Measurements from ENCODE around the gene USB1. TPM values are rescaled to one million over a fixed set of nuclear protein-coding genes. Genes with fewer than 3 reads are reported as not detected.
A peak's percentile ranks its signal among the peaks of the same experiment; 100 is the strongest.

USB1 gene
- total RNA-seq, 1 donor from 2014 or later, result 39.9 TPM

GRCh38 chr16:57970319-57970718 is 30.9 kb upstream of the USB1 start:
- H3K9me3 ChIP-seq, result no peaks in the 10 kb centered on the region
- H3K4me1 ChIP-seq, result no peaks in the 10 kb centered on the region
- H3K4me3 ChIP-seq, result no peak overlapping the region
- DNase-seq, result peak; percentile 23
- no peak for ATAC-seq
- intact Hi-C loops (cut with DNase I), result no loop called here
- no peaks in the 10 kb centered on the region for H3K27me3 ChIP-seq (ENCODE audit: low read depth)
- H3K36me3 ChIP-seq, result no peaks in the 10 kb centered on the region
- no peak overlapping the region for H3K27ac ChIP-seq
- TF ChIP-seq, protein P1, sequence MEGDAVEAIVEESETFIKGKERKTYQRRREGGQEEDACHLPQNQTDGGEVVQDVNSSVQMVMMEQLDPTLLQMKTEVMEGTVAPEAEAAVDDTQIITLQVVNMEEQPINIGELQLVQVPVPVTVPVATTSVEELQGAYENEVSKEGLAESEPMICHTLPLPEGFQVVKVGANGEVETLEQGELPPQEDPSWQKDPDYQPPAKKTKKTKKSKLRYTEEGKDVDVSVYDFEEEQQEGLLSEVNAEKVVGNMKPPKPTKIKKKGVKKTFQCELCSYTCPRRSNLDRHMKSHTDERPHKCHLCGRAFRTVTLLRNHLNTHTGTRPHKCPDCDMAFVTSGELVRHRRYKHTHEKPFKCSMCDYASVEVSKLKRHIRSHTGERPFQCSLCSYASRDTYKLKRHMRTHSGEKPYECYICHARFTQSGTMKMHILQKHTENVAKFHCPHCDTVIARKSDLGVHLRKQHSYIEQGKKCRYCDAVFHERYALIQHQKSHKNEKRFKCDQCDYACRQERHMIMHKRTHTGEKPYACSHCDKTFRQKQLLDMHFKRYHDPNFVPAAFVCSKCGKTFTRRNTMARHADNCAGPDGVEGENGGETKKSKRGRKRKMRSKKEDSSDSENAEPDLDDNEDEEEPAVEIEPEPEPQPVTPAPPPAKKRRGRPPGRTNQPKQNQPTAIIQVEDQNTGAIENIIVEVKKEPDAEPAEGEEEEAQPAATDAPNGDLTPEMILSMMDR (IDR thresholded peaks at IDR 0.05), result no peak

- no peaks in the 10 kb centered on the region for H3K36me3 ChIP-seq
- H3K27ac ChIP-seq, result no peak within 1 kb of the TSS
- H3K4me1 ChIP-seq, result no peaks in the 10 kb centered on the region
- no peaks in the 10 kb centered on the region for H3K9me3 ChIP-seq
- DNase-seq (peak; percentile 30), ATAC-seq (no peak)
- TF ChIP-seq, protein P1 (IDR thresholded peaks at IDR 0.05), result no peak
- intact Hi-C loops (cut with DNase I), result no loop called here
- H3K4me3 ChIP-seq, result no peak within 1 kb of the TSS
- no peaks in the 10 kb centered on the region for H3K27me3 ChIP-seq (ENCODE audit: low read depth)
Measured at GRCh38 chr16:57970970-57971369, 30.2 kb upstream of the USB1 start, which contains the start of gene CNGB1. TSS of gene CNGB1 (minus strand) at chr16:57971128. CDS start at chr16:57967286, 3,842 bp downstream.

DNA sequence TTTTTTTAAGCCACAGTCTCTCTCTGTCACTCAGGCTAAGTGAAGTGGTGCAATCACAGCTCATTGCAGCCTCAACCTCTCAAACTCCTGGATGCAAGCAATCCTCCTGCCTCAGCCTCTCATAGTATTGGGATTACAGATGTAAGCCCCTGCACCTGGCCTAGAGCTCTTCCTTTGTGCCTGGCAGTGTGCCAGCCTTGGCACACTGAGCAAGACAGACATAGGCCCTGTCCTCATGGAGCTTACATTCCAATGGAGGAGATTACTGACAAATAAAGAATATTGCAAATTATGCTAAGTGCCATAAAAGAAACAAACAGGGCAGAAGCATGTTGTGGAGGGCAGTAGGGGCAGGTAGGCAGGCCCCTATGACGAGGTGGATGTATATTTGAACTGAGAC is 29.4 kb upstream of the USB1 start:
- Histone ChIP-seq H3K4me1 (no peaks in the 10 kb centered on the region), H3K4me3 (no peak overlapping the region), H3K36me3 (no peaks in the 10 kb centered on the region), H3K9me3 (no peaks in the 10 kb centered on the region), H3K27me3 (ENCODE audit: low read depth) (no peaks in the 10 kb centered on the region), H3K27ac (no peak overlapping the region)
- intact Hi-C loops (cut with DNase I), result no loop called here
- no peak for DNase-seq
- no peak for ATAC-seq
- TF ChIP-seq, protein P1 (IDR thresholded peaks at IDR 0.05), result no peak

GRCh38 chr16:57972306-57972705 is 28.9 kb upstream of the USB1 start:
- DNase-seq (no peak), ATAC-seq (no peak)
- no peak overlapping the region for H3K27ac ChIP-seq
- no peaks in the 10 kb centered on the region for H3K36me3 ChIP-seq
- no peak overlapping the region for H3K4me3 ChIP-seq
- no peaks in the 10 kb centered on the region for H3K27me3 ChIP-seq (ENCODE audit: low read depth)
- H3K4me1 ChIP-seq, result no peaks in the 10 kb centered on the region
- intact Hi-C loops (cut with DNase I), result no loop called here
- TF ChIP-seq, protein P1 (IDR thresholded peaks at IDR 0.05), result no peak
- no peaks in the 10 kb centered on the region for H3K9me3 ChIP-seq

DNA sequence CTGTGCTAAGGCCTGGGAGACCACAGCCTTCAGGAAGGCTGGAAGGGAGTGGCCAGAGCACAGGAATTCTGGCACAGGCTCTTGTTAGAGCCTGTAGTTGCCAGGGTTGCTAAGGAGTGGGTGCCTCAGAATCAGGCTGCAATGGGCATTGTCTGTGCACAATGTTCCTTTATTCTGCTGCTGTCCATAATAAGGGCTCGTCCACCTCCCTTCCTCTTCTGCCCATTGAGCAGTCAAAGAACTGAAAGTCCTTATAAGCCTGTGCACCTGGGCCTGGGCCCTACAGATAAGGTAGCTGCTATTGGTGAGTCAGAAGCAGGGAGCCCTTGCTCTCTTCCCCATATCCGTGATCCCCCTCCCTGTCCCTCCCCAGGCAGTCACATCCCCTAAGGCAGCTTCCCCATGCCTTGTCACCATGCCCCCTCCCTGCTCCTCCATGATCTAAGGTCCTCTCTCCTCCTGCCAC is 24.8 kb upstream of the USB1 start:
- peak; percentile 44 for DNase-seq
- Histone ChIP-seq H3K27me3 (ENCODE audit: low read depth) (no peaks in the 10 kb centered on the region), H3K4me1 (no peaks in the 10 kb centered on the region), H3K27ac (peak overlapping the region; percentile 22), H3K36me3 (no peaks in the 10 kb centered on the region), H3K4me3 (no peak overlapping the region), H3K9me3 (no peaks in the 10 kb centered on the region)
- peak; percentile 83 to 86 for ATAC-seq
- intact Hi-C loops (cut with DNase I), result no loop called here
- TF ChIP-seq, protein P1 (IDR thresholded peaks at IDR 0.05), result no peak

Measured in lower lobe of right lung (tissue), 2 donors.